ENCODE results near the gene IL3. TPM values are rescaled to one million over a fixed set of nuclear protein-coding genes. Genes with fewer than 3 reads are reported as not detected.

The IL3 gene
- total and polyA plus RNA-seq, 2 experiments from 2014 or later, result 0.37 TPM; not detected in 1

- Histone ChIP-seq H3K4me1 (ENCODE audit: insufficient read depth) (no peaks in the 10 kb centered on the region), H3K79me2 (no peaks in the 10 kb centered on the region), H3K9me3 (ENCODE audit: low read depth) (no peaks in the 10 kb centered on the region), H3K9me2 (replicated peaks; ENCODE audit: insufficient read depth) (no peaks in the 10 kb centered on the region), H3K36me3 (replicated peaks; ENCODE audit: insufficient read depth, low read depth) (no peaks in the 10 kb centered on the region), H3K27ac (no peak overlapping the region), H4K20me1 (ENCODE audit: insufficient read depth, poor library complexity, severe bottlenecking) (no peaks in the 10 kb centered on the region), H3K4me2 (no peak overlapping the region), H3K27me3 (no peaks in the 10 kb centered on the region), H3K4me3 (no peak overlapping the region), H2AFZ (no peak overlapping the region)
- no peak for DNase-seq (ENCODE audit: low spot score)
- no peak for TF ChIP-seq EZH2phosphoT487 (IDR thresholded peaks at IDR 0.05; ENCODE audit: low read depth, severe bottlenecking, unreplicated experiment)
- TF ChIP-seq CTCF (IDR thresholded peaks at IDR 0.05; ENCODE audit: poor library complexity), result no peak
- no peak for TF ChIP-seq EZH2 (IDR thresholded peaks at IDR 0.05; ENCODE audit: borderline replicate concordance)
- WGBS (ENCODE audit: low lambda C conversion rate, missing lambda C conversion rate), result 97% methylated on average over 8 of the region's 11 CpGs
Observed at GRCh38 chr5:132076202-132076830, 15.9 kb downstream of the IL3 start.

- H3K36me3 ChIP-seq (replicated peaks; ENCODE audit: insufficient read depth, low read depth), result no peaks in the 10 kb centered on the region
- H3K4me2 ChIP-seq, result no peak overlapping the region
- no peak overlapping the region for H3K4me3 ChIP-seq
- no peaks in the 10 kb centered on the region for H3K9me3 ChIP-seq (ENCODE audit: low read depth)
- H3K79me2 ChIP-seq, result no peaks in the 10 kb centered on the region
- H3K27me3 ChIP-seq, result no peaks in the 10 kb centered on the region
- DNase-seq (ENCODE audit: low spot score), result no peak
- WGBS (ENCODE audit: low lambda C conversion rate, missing lambda C conversion rate), result 97% methylated on average over 8 of the region's 8 CpGs
- no peaks in the 10 kb centered on the region for H3K9me2 ChIP-seq (replicated peaks; ENCODE audit: insufficient read depth)
- H3K4me1 ChIP-seq (ENCODE audit: insufficient read depth), result no peaks in the 10 kb centered on the region
- H2AFZ ChIP-seq, result no peak overlapping the region
- no peaks in the 10 kb centered on the region for H4K20me1 ChIP-seq (ENCODE audit: insufficient read depth, poor library complexity, severe bottlenecking)
- H3K27ac ChIP-seq, result no peak overlapping the region
- TF ChIP-seq EZH2phosphoT487 (IDR thresholded peaks at IDR 0.05; ENCODE audit: low read depth, severe bottlenecking, unreplicated experiment), result no peak
- no peak for TF ChIP-seq CTCF (IDR thresholded peaks at IDR 0.05; ENCODE audit: poor library complexity)
- TF ChIP-seq EZH2 (IDR thresholded peaks at IDR 0.05; ENCODE audit: borderline replicate concordance), result no peak
Observed at GRCh38 chr5:132076983-132077382, 16.5 kb downstream of the IL3 start.

DNA sequence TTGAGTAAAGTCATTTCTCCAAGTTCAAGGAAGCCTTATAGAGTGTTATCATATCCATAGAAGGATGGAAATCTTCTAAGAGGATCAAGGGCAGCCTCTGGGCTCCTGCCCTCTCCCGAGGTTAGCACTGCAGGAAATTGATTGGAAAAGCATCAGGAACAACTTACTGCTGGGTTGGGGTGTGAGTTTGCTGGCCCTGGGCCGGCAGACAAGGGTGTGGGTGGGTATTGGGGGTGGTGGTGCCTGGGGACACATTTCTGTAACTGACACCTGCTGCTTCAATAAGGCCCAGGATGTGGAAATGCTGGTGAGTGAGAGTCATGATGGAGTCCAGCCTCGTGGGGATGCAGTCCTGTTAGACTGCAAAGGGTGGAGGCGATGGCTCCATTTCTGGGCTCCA lies 18.6 kb downstream of the IL3 start:
- DNase-seq (ENCODE audit: low spot score), result no peak
- Histone ChIP-seq H3K27me3 (no peaks in the 10 kb centered on the region), H3K4me3 (no peak overlapping the region), H3K9me2 (replicated peaks; ENCODE audit: insufficient read depth) (no peaks in the 10 kb centered on the region), H3K9me3 (ENCODE audit: low read depth) (no peaks in the 10 kb centered on the region), H3K4me2 (no peak overlapping the region), H4K20me1 (ENCODE audit: insufficient read depth, poor library complexity, severe bottlenecking) (no peaks in the 10 kb centered on the region), H2AFZ (no peak overlapping the region), H3K36me3 (replicated peaks; ENCODE audit: insufficient read depth, low read depth) (no peaks in the 10 kb centered on the region), H3K79me2 (no peaks in the 10 kb centered on the region), H3K4me1 (ENCODE audit: insufficient read depth) (no peaks in the 10 kb centered on the region), H3K27ac (no peak overlapping the region)
- 86% methylated on average over 3 of the region's 4 CpGs for WGBS (ENCODE audit: low lambda C conversion rate, missing lambda C conversion rate)
- TF ChIP-seq EZH2phosphoT487 (IDR thresholded peaks at IDR 0.05; ENCODE audit: low read depth, severe bottlenecking, unreplicated experiment), result no peak
- no peak for TF ChIP-seq EZH2 (IDR thresholded peaks at IDR 0.05; ENCODE audit: borderline replicate concordance)
- no peak for TF ChIP-seq CTCF (IDR thresholded peaks at IDR 0.05; ENCODE audit: poor library complexity)

All from hepatocyte (in vitro differentiated cells).